ENCODE results near the gene DNAJC1. TPM values are rescaled to one million over a fixed set of nuclear protein-coding genes. Genes with fewer than 3 reads are reported as not detected.

Gene DNAJC1
- total RNA-seq, 4 donors from 2014 or later, result 27.4 to 59.5 (median 37.6) TPM

DNA sequence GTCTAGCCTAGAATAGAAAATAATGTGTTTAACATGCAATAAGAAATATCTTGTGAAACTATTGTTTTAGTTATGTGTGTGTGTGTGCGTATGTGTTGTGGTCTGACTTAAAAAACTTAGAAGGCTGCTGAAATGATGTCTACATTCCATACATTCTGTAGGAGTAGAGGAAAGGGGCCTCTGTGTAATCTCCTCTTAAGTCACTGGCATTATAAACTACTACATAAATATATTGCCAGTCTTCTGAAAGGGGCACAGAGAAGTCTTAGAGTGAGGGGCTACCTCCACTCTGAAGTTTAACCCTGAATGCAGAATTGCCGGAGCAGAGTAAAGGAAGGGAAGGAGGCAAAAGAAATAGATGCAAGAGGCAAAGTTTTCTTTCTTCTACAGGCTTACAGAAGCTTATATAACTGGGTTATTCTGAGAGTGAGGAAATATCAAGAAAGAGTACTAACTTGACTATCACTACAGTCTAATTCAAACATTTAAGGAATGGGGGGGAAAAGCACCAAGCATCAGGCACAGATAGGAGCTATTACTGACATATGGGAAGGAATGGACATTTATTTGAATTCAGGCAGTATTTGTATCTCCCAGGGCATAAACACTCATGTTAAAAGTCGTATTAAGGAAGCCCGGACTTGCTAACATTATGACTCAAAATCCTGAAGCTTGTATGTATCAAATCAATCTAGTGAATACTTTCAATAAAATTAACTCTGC is 75.7 kb downstream of the DNAJC1 start:
- Histone ChIP-seq H3K4me3 (no peak overlapping the region), H3K27ac (no peak overlapping the region)
- intact Hi-C loops (cut with DNase I; ENCODE audit: low total_unique reads), result no loop called here

DNA sequence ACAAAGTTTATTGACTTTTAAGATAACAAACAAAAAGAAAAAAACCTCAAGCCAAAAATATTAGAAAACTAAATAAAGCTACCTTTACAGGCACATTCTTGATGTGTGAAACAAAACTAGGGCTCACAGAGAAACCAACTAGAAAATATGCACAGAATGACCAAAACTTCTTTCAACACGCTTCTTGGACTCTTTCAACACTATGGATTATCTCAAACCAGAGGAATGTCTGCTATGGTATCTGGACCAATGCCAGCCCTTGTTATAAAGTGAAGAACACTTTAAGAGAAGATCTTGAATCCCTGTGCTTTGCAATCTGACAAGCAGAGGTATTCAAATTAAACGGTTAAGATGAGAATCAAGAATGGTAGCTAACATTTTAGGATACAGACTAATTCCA is 76.6 kb downstream of the DNAJC1 start:
- H3K27me3 ChIP-seq, result no peaks in the 10 kb centered on the region
- no peak overlapping the region for H3K27ac ChIP-seq
- no peaks in the 10 kb centered on the region for H3K36me3 ChIP-seq
- H3K9me3 ChIP-seq, result no peaks in the 10 kb centered on the region
- DNase-seq, result no peak
- no peak overlapping the region for H3K4me3 ChIP-seq
- H3K4me1 ChIP-seq, result no peaks in the 10 kb centered on the region
- TF ChIP-seq POLR2A (IDR thresholded peaks at IDR 0.05), result no peak
- TF ChIP-seq, protein P1, sequence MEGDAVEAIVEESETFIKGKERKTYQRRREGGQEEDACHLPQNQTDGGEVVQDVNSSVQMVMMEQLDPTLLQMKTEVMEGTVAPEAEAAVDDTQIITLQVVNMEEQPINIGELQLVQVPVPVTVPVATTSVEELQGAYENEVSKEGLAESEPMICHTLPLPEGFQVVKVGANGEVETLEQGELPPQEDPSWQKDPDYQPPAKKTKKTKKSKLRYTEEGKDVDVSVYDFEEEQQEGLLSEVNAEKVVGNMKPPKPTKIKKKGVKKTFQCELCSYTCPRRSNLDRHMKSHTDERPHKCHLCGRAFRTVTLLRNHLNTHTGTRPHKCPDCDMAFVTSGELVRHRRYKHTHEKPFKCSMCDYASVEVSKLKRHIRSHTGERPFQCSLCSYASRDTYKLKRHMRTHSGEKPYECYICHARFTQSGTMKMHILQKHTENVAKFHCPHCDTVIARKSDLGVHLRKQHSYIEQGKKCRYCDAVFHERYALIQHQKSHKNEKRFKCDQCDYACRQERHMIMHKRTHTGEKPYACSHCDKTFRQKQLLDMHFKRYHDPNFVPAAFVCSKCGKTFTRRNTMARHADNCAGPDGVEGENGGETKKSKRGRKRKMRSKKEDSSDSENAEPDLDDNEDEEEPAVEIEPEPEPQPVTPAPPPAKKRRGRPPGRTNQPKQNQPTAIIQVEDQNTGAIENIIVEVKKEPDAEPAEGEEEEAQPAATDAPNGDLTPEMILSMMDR (IDR thresholded peaks at IDR 0.05), result no peak
- intact Hi-C loops (cut with DNase I; ENCODE audit: low total_unique reads), result no loop called here

More for the DNA sequence above, 75.7 kb downstream of the DNAJC1 start:
- DNase-seq, result no peak
- no peaks in the 10 kb centered on the region for H3K4me1 ChIP-seq
- H3K36me3 ChIP-seq, result no peaks in the 10 kb centered on the region
- no peak for TF ChIP-seq POLR2A (IDR thresholded peaks at IDR 0.05)
- TF ChIP-seq, protein P1 (IDR thresholded peaks at IDR 0.05), result no peak
- H3K27me3 ChIP-seq, result no peaks in the 10 kb centered on the region
- H3K9me3 ChIP-seq, result no peaks in the 10 kb centered on the region

DNA sequence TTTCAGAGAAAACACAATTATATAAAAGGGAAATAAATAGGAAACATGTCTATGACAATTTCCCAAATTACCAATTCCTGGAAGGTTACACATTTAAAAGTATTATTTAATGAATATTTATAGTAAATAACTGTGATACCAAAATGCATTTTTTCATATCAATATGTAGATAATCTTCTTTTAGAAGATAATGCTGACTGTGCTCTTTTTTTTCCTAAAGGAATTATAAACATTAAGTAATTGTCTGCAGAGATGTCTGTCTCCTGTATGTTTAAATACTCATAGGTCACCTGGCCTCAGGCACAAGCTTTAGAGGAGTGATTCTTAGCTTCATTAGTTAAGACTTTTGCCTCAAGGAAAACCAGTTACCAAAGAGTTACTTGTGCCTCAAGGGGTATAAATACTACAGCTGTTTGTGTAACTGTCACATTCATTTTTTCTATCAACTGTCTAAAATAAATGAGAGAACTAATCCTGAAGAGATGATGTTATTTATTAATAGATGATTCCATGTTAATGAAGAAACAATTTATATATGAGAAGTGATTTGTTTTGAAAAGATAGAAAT is 77.1 kb downstream of the DNAJC1 start:
- Histone ChIP-seq H3K27ac (no peak overlapping the region), H3K27me3 (no peaks in the 10 kb centered on the region), H3K4me1 (no peaks in the 10 kb centered on the region), H3K9me3 (no peaks in the 10 kb centered on the region), H3K4me3 (no peak overlapping the region), H3K36me3 (no peaks in the 10 kb centered on the region)
- intact Hi-C loops (cut with DNase I; ENCODE audit: low total_unique reads), result no loop called here
- no peak for TF ChIP-seq POLR2A (IDR thresholded peaks at IDR 0.05)
- TF ChIP-seq, protein P1 (IDR thresholded peaks at IDR 0.05), result no peak
- no peak for DNase-seq

DNA sequence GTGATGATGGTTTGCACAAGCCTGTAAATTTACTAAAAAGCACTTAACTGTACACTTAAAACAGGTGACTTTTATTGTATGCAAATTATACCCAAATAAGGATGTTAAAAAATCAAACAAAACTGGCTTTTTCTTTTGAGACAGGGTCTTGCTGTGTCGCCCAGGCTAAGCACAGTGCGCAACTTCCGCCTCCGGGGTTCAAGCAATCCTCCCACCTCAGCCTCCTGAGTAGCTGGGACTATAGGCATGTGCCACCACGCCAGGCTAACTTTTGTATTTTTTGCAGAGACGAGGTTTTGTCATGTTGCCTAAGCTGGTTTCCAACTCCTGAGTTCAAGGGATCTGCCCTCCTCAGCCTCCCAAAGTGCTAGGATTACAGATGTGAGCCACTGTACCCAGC is 77.7 kb downstream of the DNAJC1 start:
- intact Hi-C loops (cut with DNase I; ENCODE audit: low total_unique reads), result no loop called here
- Histone ChIP-seq H3K9me3 (no peaks in the 10 kb centered on the region), H3K36me3 (no peaks in the 10 kb centered on the region), H3K4me3 (no peak overlapping the region), H3K27me3 (no peaks in the 10 kb centered on the region), H3K27ac (no peak overlapping the region), H3K4me1 (no peaks in the 10 kb centered on the region)
- DNase-seq, result no peak
- TF ChIP-seq, protein P1 (IDR thresholded peaks at IDR 0.05), result no peak
- TF ChIP-seq POLR2A (IDR thresholded peaks at IDR 0.05), result no peak

DNA sequence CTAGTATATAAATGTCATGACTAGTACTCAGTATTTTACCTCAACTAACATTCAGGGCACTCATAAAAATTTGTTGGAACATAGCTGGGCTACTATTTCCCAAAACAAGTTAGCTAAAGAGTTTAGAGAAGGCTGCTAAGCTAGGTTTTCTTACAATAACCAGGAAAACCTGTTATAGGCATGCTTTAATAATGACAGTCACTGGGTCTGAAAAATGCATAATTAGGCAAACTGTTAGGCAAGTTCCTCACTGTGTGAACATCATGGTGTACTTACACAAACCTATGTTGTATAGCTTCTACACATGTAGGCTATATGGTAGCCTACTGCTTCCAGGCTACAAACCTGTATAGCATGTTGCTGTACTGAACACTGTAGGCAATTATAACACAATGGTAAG is 79.0 kb downstream of the DNAJC1 start:
- H3K9me3 ChIP-seq, result no peaks in the 10 kb centered on the region
- H3K27me3 ChIP-seq, result no peaks in the 10 kb centered on the region
- no peaks in the 10 kb centered on the region for H3K4me1 ChIP-seq
- no peak for DNase-seq
- intact Hi-C loops (cut with DNase I; ENCODE audit: low total_unique reads), result no loop called here
- no peak overlapping the region for H3K4me3 ChIP-seq
- no peaks in the 10 kb centered on the region for H3K36me3 ChIP-seq
- TF ChIP-seq POLR2A (IDR thresholded peaks at IDR 0.05), result no peak
- TF ChIP-seq, protein P1 (IDR thresholded peaks at IDR 0.05), result no peak
- H3K27ac ChIP-seq, result no peak overlapping the region
